ENCODE measurements around the gene IQSEC1. TPM values are rescaled to one million over a fixed set of nuclear protein-coding genes. Genes with fewer than 3 reads are reported as not detected.

The IQSEC1 gene
- total and polyA plus RNA-seq, 2 experiments from 2014 or later: 21.2 to 24.7 TPM

GRCh38 chr3:13008155-13008995 is 64.9 kb downstream of the IQSEC1 start:
- 67% methylated on average over 17 of the region's 17 CpGs for WGBS (ENCODE audit: low lambda C conversion rate, missing lambda C conversion rate)
- Histone ChIP-seq H3K9me2 (replicated peaks; ENCODE audit: insufficient read depth) (no peaks in the 10 kb centered on the region), H2AFZ (no peak overlapping the region), H4K20me1 (ENCODE audit: insufficient read depth, poor library complexity, severe bottlenecking) (no peaks in the 10 kb centered on the region), H3K27me3 (no peaks in the 10 kb centered on the region), H3K79me2 (no peaks in the 10 kb centered on the region), H3K4me2 (no peak overlapping the region), H3K36me3 (replicated peaks; ENCODE audit: insufficient read depth, low read depth) (no peaks in the 10 kb centered on the region), H3K4me1 (ENCODE audit: insufficient read depth) (no peaks in the 10 kb centered on the region), H3K4me3 (no peak overlapping the region), H3K27ac (no peak overlapping the region), H3K9me3 (ENCODE audit: low read depth) (no peaks in the 10 kb centered on the region)
- no peak for DNase-seq (ENCODE audit: low spot score)
- TF ChIP-seq EZH2 (IDR thresholded peaks at IDR 0.05; ENCODE audit: borderline replicate concordance): no peak
- TF ChIP-seq EZH2phosphoT487 (IDR thresholded peaks at IDR 0.05; ENCODE audit: low read depth, severe bottlenecking, unreplicated experiment): no peak
- no peak for TF ChIP-seq CTCF (IDR thresholded peaks at IDR 0.05; ENCODE audit: poor library complexity)

- 86% methylated on average over 12 of the region's 16 CpGs for WGBS (ENCODE audit: low lambda C conversion rate, missing lambda C conversion rate)
- Histone ChIP-seq H4K20me1 (ENCODE audit: insufficient read depth, poor library complexity, severe bottlenecking) (no peaks in the 10 kb centered on the region), H3K9me3 (ENCODE audit: low read depth) (no peaks in the 10 kb centered on the region), H2AFZ (no peak overlapping the region), H3K79me2 (no peaks in the 10 kb centered on the region), H3K9me2 (replicated peaks; ENCODE audit: insufficient read depth) (no peaks in the 10 kb centered on the region), H3K27ac (no peak overlapping the region), H3K4me2 (no peak overlapping the region), H3K4me1 (ENCODE audit: insufficient read depth) (no peaks in the 10 kb centered on the region), H3K4me3 (no peak overlapping the region), H3K27me3 (no peaks in the 10 kb centered on the region), H3K36me3 (replicated peaks; ENCODE audit: insufficient read depth, low read depth) (no peaks in the 10 kb centered on the region)
- no peak for DNase-seq (ENCODE audit: low spot score)
- no peak for TF ChIP-seq CTCF (IDR thresholded peaks at IDR 0.05; ENCODE audit: poor library complexity)
- TF ChIP-seq EZH2 (IDR thresholded peaks at IDR 0.05; ENCODE audit: borderline replicate concordance): no peak
- no peak for TF ChIP-seq EZH2phosphoT487 (IDR thresholded peaks at IDR 0.05; ENCODE audit: low read depth, severe bottlenecking, unreplicated experiment)
Observed at GRCh38 chr3:13007251-13007941, 65.8 kb downstream of the IQSEC1 start.

- TF ChIP-seq EZH2 (IDR thresholded peaks at IDR 0.05; ENCODE audit: borderline replicate concordance) (no peak), EZH2phosphoT487 (IDR thresholded peaks at IDR 0.05; ENCODE audit: low read depth, severe bottlenecking, unreplicated experiment) (no peak), CTCF (IDR thresholded peaks at IDR 0.05; ENCODE audit: poor library complexity) (no peak)
- no peaks in the 10 kb centered on the region for H3K36me3 ChIP-seq (replicated peaks; ENCODE audit: insufficient read depth, low read depth)
- no peaks in the 10 kb centered on the region for H3K9me3 ChIP-seq (ENCODE audit: low read depth)
- WGBS (ENCODE audit: low lambda C conversion rate, missing lambda C conversion rate): 90% methylated on average over 17 of the region's 17 CpGs
- DNase-seq (ENCODE audit: low spot score): no peak
- no peaks in the 10 kb centered on the region for H3K4me1 ChIP-seq (ENCODE audit: insufficient read depth)
- no peaks in the 10 kb centered on the region for H3K27me3 ChIP-seq
- no peaks in the 10 kb centered on the region for H3K79me2 ChIP-seq
- no peak overlapping the region for H3K4me2 ChIP-seq
- no peak overlapping the region for H2AFZ ChIP-seq
- H3K4me3 ChIP-seq: no peak overlapping the region
- H3K27ac ChIP-seq: no peak overlapping the region
- no peaks in the 10 kb centered on the region for H4K20me1 ChIP-seq (ENCODE audit: insufficient read depth, poor library complexity, severe bottlenecking)
- no peaks in the 10 kb centered on the region for H3K9me2 ChIP-seq (replicated peaks; ENCODE audit: insufficient read depth)
Observed at GRCh38 chr3:13006216-13006990, 66.8 kb downstream of the IQSEC1 start.

Measured in hepatocyte (in vitro differentiated cells).